ENCODE measurements around the gene TOP3A.

TOP3A gene

GRCh38 chr17:18361837-18362697 is 47.3 kb upstream of the TOP3A start:
- peak overlapping the region; percentile 91 for H3K4me3 ChIP-seq (ENCODE audit: low read depth, low read length)
- DNase-seq (ENCODE audit: low read depth), result no peak
- TF ChIP-seq CTCF (IDR thresholded peaks at IDR 0.05; ENCODE audit: low read depth, low read length) (no peak), MYC (IDR thresholded peaks at IDR 0.05; ENCODE audit: low read depth, low read length) (no peak), POLR2A (IDR thresholded peaks at IDR 0.05; ENCODE audit: extremely low read depth, insufficient read length) (no peak), MAX (IDR thresholded peaks at IDR 0.05; ENCODE audit: low read depth, low read length) (no peak)

- no peak overlapping the region for H3K4me3 ChIP-seq (ENCODE audit: low read depth, low read length)
- no peak for DNase-seq (ENCODE audit: low read depth)
- TF ChIP-seq MYC (IDR thresholded peaks at IDR 0.05; ENCODE audit: low read depth, low read length) (no peak), MAX (IDR thresholded peaks at IDR 0.05; ENCODE audit: low read depth, low read length) (no peak), CTCF (IDR thresholded peaks at IDR 0.05; ENCODE audit: low read depth, low read length) (no peak), POLR2A (IDR thresholded peaks at IDR 0.05; ENCODE audit: extremely low read depth, insufficient read length) (no peak)
Observed at GRCh38 chr17:18360518-18360917, 45.7 kb upstream of the TOP3A start.

GRCh38 chr17:18356624-18357023 is 41.8 kb upstream of the TOP3A start:
- peak; percentile 32 for DNase-seq (ENCODE audit: low read depth)
- no peak overlapping the region for H3K4me3 ChIP-seq (ENCODE audit: low read depth, low read length)
- no peak for TF ChIP-seq MYC (IDR thresholded peaks at IDR 0.05; ENCODE audit: low read depth, low read length)
- TF ChIP-seq MAX (IDR thresholded peaks at IDR 0.05; ENCODE audit: low read depth, low read length), result no peak
- TF ChIP-seq POLR2A (IDR thresholded peaks at IDR 0.05; ENCODE audit: extremely low read depth, insufficient read length), result no peak
- no peak for TF ChIP-seq CTCF (IDR thresholded peaks at IDR 0.05; ENCODE audit: low read depth, low read length)

- TF ChIP-seq POLR2A (IDR thresholded peaks at IDR 0.05; ENCODE audit: extremely low read depth, insufficient read length) (no peak), MAX (IDR thresholded peaks at IDR 0.05; ENCODE audit: low read depth, low read length) (no peak), MYC (IDR thresholded peaks at IDR 0.05; ENCODE audit: low read depth, low read length) (no peak), CTCF (IDR thresholded peaks at IDR 0.05; ENCODE audit: low read depth, low read length) (no peak)
- DNase-seq (ENCODE audit: low read depth), result no peak
- no peak overlapping the region for H3K4me3 ChIP-seq (ENCODE audit: low read depth, low read length)
Observed at GRCh38 chr17:18353541-18353940, 38.7 kb upstream of the TOP3A start.

- DNase-seq (ENCODE audit: low read depth), result no peak
- no peak overlapping the region for H3K4me3 ChIP-seq (ENCODE audit: low read depth, low read length)
- TF ChIP-seq CTCF (IDR thresholded peaks at IDR 0.05; ENCODE audit: low read depth, low read length) (no peak), MYC (IDR thresholded peaks at IDR 0.05; ENCODE audit: low read depth, low read length) (no peak), POLR2A (IDR thresholded peaks at IDR 0.05; ENCODE audit: extremely low read depth, insufficient read length) (no peak), MAX (IDR thresholded peaks at IDR 0.05; ENCODE audit: low read depth, low read length) (no peak)
Observed at GRCh38 chr17:18344021-18344420, 29.2 kb upstream of the TOP3A start.

Data from NB4 (cell line).